ENCODE measurements around the gene C1QTNF1. TPM values are rescaled to one million over a fixed set of nuclear protein-coding genes. Genes with fewer than 3 reads are reported as not detected.

Gene C1QTNF1
- total and polyA plus RNA-seq, 9 of the 15 experiments (the other 6 are each of a cell fraction or from before 2014, with no cell fraction given) = 0.09 TPM; not detected in 8

DNA sequence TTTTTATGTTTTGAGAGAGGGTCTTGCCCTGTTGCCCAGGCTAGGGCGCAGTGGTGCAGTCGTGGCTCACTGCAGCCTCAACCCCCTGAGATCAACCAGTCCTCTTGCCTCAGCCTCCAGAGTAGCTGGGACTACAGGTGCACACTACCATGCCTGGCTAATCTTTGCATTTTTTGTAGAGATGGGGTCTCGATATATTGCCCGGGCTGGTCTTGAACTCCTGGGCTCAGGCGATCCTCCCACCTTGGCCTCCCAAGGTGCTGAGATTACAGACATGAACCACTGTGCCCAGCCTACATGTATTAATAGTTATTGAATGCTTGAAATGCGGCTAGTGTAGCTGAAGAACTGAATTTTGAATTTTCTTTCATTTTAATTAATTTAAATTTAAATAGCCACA lies 12.2 kb downstream of the C1QTNF1 start (continued):
- no peak for TF ChIP-seq HINFP (tag; conservative IDR thresholded peaks at IDR 0.05; ENCODE audit: low read depth)
- TF ChIP-seq, protein P1, sequence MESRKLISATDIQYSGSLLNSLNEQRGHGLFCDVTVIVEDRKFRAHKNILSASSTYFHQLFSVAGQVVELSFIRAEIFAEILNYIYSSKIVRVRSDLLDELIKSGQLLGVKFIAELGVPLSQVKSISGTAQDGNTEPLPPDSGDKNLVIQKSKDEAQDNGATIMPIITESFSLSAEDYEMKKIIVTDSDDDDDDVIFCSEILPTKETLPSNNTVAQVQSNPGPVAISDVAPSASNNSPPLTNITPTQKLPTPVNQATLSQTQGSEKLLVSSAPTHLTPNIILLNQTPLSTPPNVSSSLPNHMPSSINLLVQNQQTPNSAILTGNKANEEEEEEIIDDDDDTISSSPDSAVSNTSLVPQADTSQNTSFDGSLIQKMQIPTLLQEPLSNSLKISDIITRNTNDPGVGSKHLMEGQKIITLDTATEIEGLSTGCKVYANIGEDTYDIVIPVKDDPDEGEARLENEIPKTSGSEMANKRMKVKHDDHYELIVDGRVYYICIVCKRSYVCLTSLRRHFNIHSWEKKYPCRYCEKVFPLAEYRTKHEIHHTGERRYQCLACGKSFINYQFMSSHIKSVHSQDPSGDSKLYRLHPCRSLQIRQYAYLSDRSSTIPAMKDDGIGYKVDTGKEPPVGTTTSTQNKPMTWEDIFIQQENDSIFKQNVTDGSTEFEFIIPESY (CRISPR knock-in tag; IDR thresholded peaks at IDR 0.05) = no peak

- BruUV-seq (replicated peaks) = no TSS peak
- Histone ChIP-seq H3K9me3 (replicated peaks; ENCODE audit: control insufficient read depth, insufficient read depth, low read depth, low read length) (no peaks in the 10 kb centered on the region), H3K27ac (ENCODE audit: extremely low read depth, low read depth, low read length) (no peak overlapping the region), H2AFZ (ENCODE audit: low read depth, low read length) (no peak overlapping the region), H4K20me1 (replicated peaks; ENCODE audit: control insufficient read depth, insufficient read depth, low read length) (peaks cover 3% of the 10 kb centered on the region; the same call in 1 of the 2 replicates), H3K9ac (ENCODE audit: insufficient read depth in 1 of 2, low read depth in 2 of 2, low read length in 2 of 2) (no peak overlapping the region), H3K4me2 (ENCODE audit: insufficient read depth, low read length) (no peak overlapping the region), H3K4me3 (no peak overlapping the region), H3K9me1 (ENCODE audit: control insufficient read depth, insufficient read depth, low read length) (no peaks in the 10 kb centered on the region), H3K36me3 (ENCODE audit: control insufficient read depth, insufficient read depth, low read length) (no peaks in the 10 kb centered on the region), H3K27me3 (ENCODE audit: control insufficient read depth in 2 of 2, insufficient read depth in 2 of 2, low read length in 2 of 2) (peaks cover 45 to 74% of the 10 kb centered on the region in 2 experiments), H3K79me2 (ENCODE audit: control insufficient read depth, insufficient read depth, low read length) (no peaks in the 10 kb centered on the region), H3K4me1 (replicated peaks in 1 of 2; ENCODE audit: control insufficient read depth in 2 of 2, insufficient read depth in 2 of 2, low read length in 2 of 2) (no peaks in the 10 kb centered on the region)
- ChIA-PET POLR2A (no interaction called here), CTCF (ENCODE audit: low intra/inter-chr PET ratio) (no interaction called here)
- FAIRE-seq (no peak), ATAC-seq (no peak), DNase-seq (ENCODE audit: extremely low read depth in 1 of 4, low spot score in 3 of 4) (peak in 2 of 4 experiments; percentile 1 to 5)
- intact Hi-C loops (cut with micrococcal nuclease) = no loop called here
- in situ Hi-C loops (cut with MboI) = no loop called here
- TF ChIP-seq CEBPG (CRISPR knock-in tag; IDR thresholded peaks at IDR 0.05) (no peak), CEBPG (tag; conservative IDR thresholded peaks at IDR 0.05 in 1 of 2, IDR thresholded peaks at IDR 0.05 in 1 of 2) (0 out of 4 replicates have a peak, but pooled peaks of 1 of the 2 experiments have one; percentile 16), CEBPB (tag; IDR thresholded peaks at IDR 0.05) (peak; percentile 50), NFATC3 (IDR thresholded peaks at IDR 0.05) (no peak)
- 2% methylated on average over 3 of the region's 3 CpGs for WGBS (ENCODE audit: insufficient coverage, low coverage, missing lambda C conversion rate)
These were observed 12.6 kb downstream of the C1QTNF1 start for GRCh38 chr17:79036596-79036995.

All from K562 (cell line).